HCT116 (cell line): ENCODE measurements around the gene INTS4. TPM values are rescaled to one million over a fixed set of nuclear protein-coding genes. Genes with fewer than 3 reads are reported as not detected.

Experiments
- ATAC-seq: fragments of 200-7000 bp; cut with Tn5 transposase; 2 replicates; pipeline ENCODE4 v1.9.1; 2020; ENCODE audit warnings: mild to moderate bottlenecking, moderate library complexity
- BruUV-seq: library from RNA; stranded (reverse); fragments of 400-500 nt; replicated peaks from 2 replicates; lab custom pipeline; 2021; lab: Mats Ljungman, UMichigan
- CTCF ChIA-PET: fragments of 300-600 bp; sonication (Branson Sonifier 250); formaldehyde crosslinking; loops from one replicate; lab custom pipeline; 2021; ENCODE audit warnings: antibody characterized with exemption; lab: Charles Lee
- POLR2A ChIA-PET: fragments of 300-600, 350-600 bp; sonication (Branson Sonifier 250); formaldehyde crosslinking; loops from one replicate; lab custom pipeline; 2021; ENCODE audit warnings: antibody characterized with exemption; lab: Charles Lee
- RAD21 ChIA-PET, 2 experiments: fragments of 300-600 bp; sonication (Branson Sonifier 250); formaldehyde crosslinking; loops; one replicate each; lab custom pipeline; 2023; ENCODE audit warnings: low total read pairs in 2 of 2; ENCODE audit not compliant: uncharacterized antibody in 2 of 2, unreplicated experiment in 2 of 2, low non-redundant PET in 1 of 2; lab: Charles Lee
- DNase-seq: peaks from one replicate; pipeline ENCODE4 v3.0.0-alpha.2; 2010; ENCODE audit warnings: low read depth, low spot score
- H2AFZ ChIP-seq: fragments of 200-600 bp; shearing (Covaris generic), sonication (generic); 2 replicates; pipeline ENCODE4 v1.6.1; 2017; ENCODE audit warnings: low read depth, mixed run types, mixed read lengths, antibody characterized with exemption, low read length; ENCODE audit not compliant: poor library complexity, severe bottlenecking
- H3K27ac ChIP-seq: 2 replicates; pipeline ENCODE4 v1.5.1; 2012; ENCODE audit warnings: low read depth, low read length
- H3K27me3 ChIP-seq: fragments of 200-600 bp; sonication (generic); 2 replicates; pipeline ENCODE4 v1.6.1; 2016; ENCODE audit warnings: mixed run types, low read length, mixed read lengths; ENCODE audit not compliant: insufficient read depth
- H3K36me3 ChIP-seq, 2 experiments: fragments of 200-500 bp in 1 of 2; fragments of 200-600 bp in 1 of 2; sonication (Bioruptor generic) in 1 of 2; sonication (generic) in 1 of 2; 2 replicates each; pipeline versions ENCODE4 v1.5.1 to v1.6.1; 2014 to 2016; ENCODE audit warnings: low read length in 2 of 2, inconsistent platforms in 1 of 2, mixed read lengths in 1 of 2, mixed run types in 1 of 2; ENCODE audit not compliant: insufficient read depth in 2 of 2, control insufficient read depth in 1 of 2
- H3K4me1 ChIP-seq, 2 experiments: fragments of 200-600 bp in 1 of 2; sonication (generic) in 1 of 2; 2 replicates each; pipeline versions ENCODE4 v1.5.1 to v1.6.1; 2012 to 2017; ENCODE audit warnings: low read length in 2 of 2, inconsistent platforms in 1 of 2, mild to moderate bottlenecking in 1 of 2, mixed read lengths in 1 of 2, mixed run types in 1 of 2, moderate library complexity in 1 of 2; ENCODE audit not compliant: insufficient read depth in 2 of 2, control insufficient read depth in 1 of 2
- H3K4me2 ChIP-seq: fragments of 200-600 bp; sonication (generic); 2 replicates; pipeline ENCODE4 v1.6.1; 2017; ENCODE audit warnings: mixed run types, low read length, mixed read lengths
- H3K4me3 ChIP-seq, 2 experiments: fragments of 200-600 bp in 1 of 2; sonication (generic) in 1 of 2; replicated peaks in 1 of 2; 2 replicates each; pipeline ENCODE4 v1.5.1; 2011 to 2016; ENCODE audit warnings: low read length in 2 of 2, control low read depth in 1 of 2, low read depth in 1 of 2, mild to moderate bottlenecking in 1 of 2, mixed read lengths in 1 of 2, mixed run types in 1 of 2
- H3K79me2 ChIP-seq: fragments of 200-600 bp; sonication (generic); 2 replicates; pipeline ENCODE4 v1.6.1; 2017; ENCODE audit warnings: mild to moderate bottlenecking, mixed run types, low read length, moderate library complexity, mixed read lengths; ENCODE audit not compliant: insufficient read depth
- H3K9ac ChIP-seq: fragments of 200-600 bp; sonication (generic); 2 replicates; pipeline ENCODE4 v1.6.1; 2016; ENCODE audit warnings: low read length, mixed read lengths
- H3K9me2 ChIP-seq: fragments of 200-600 bp; sonication (generic), shearing (Covaris generic); 2 replicates; pipeline ENCODE4 v1.6.1; 2017; ENCODE audit warnings: mixed run types, mild to moderate bottlenecking, moderate library complexity; ENCODE audit not compliant: insufficient read depth
- H3K9me3 ChIP-seq, 2 experiments: fragments of 200-500 bp in 1 of 2; fragments of 200-600 bp in 1 of 2; sonication (Bioruptor generic) in 1 of 2; sonication (generic) in 1 of 2; 2 replicates each; pipeline ENCODE4 v1.6.1; 2014 to 2017; ENCODE audit warnings: low read length in 2 of 2, mixed read lengths in 2 of 2, inconsistent platforms in 1 of 2, low read depth in 1 of 2, mild to moderate bottlenecking in 1 of 2, mixed run types in 1 of 2, moderate library complexity in 1 of 2; ENCODE audit not compliant: control insufficient read depth in 1 of 2, insufficient read depth in 1 of 2
- H4K20me1 ChIP-seq: fragments of 200-600 bp; sonication (generic), shearing (Covaris generic); 2 replicates; pipeline ENCODE4 v1.6.1; 2017; ENCODE audit warnings: mixed run types, mild to moderate bottlenecking, moderate library complexity; ENCODE audit not compliant: insufficient read depth
- CBX3 ChIP-seq: IDR thresholded peaks from 2 replicates; pipeline ENCODE4 v1.6.1; 2012; ENCODE audit warnings: low read depth
- ELF1 ChIP-seq: IDR thresholded peaks from 2 replicates; pipeline ENCODE4 v1.6.1; 2012; ENCODE audit warnings: low read depth, borderline replicate concordance
- YY1 ChIP-seq: IDR thresholded peaks from 2 replicates; pipeline ENCODE4 v1.6.1; 2011; ENCODE audit warnings: low read length, low read depth, moderate library complexity, mild to moderate bottlenecking; ENCODE audit not compliant: insufficient replicate concordance; ENCODE audit errors: extremely low read depth
- intact Hi-C: fragments of 100-400 bp; cut with micrococcal nuclease; formaldehyde crosslinking; loops from 2 replicates; pipeline ENCODE4 v1.10.0; 2022
- total RNA-seq: library from RNA; stranded (reverse); gene quantifications from one replicate; pipeline ENCODE4 v1.2.1, GENCODE V29; 2021; ENCODE audit not compliant: unreplicated experiment
- TF ChIP-seq, protein P1 (sequence below): IDR thresholded peaks from 2 replicates; pipeline ENCODE4 v1.6.1; 2012
- TF ChIP-seq, protein P2 (sequence below): IDR thresholded peaks from 2 replicates; pipeline ENCODE4 v1.6.1; 2012; ENCODE audit warnings: low read depth

Gene INTS4
- total RNA-seq, 1 experiment from 2014 or later, result 41.0 TPM

DNA sequence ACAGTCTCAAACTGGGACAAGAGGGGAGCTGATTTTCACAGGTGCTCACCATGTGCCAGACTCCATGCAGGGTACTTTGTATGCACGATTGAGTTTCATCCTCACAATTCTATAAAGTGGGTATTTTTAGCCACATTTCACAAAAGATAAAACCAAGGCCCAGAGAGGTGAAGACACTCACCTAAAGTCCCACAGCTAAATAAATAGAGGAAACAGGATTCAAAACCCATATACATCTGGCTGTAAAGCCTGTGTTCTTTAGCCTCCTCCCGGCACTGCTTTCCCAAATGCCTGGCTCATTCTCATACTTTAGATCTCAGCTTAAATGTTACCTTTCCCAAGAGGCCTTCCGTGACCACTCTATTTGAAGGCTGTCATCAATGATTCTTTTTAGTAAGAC, 41.8 kb upstream of the INTS4 start:
- TF ChIP-seq, protein P1, sequence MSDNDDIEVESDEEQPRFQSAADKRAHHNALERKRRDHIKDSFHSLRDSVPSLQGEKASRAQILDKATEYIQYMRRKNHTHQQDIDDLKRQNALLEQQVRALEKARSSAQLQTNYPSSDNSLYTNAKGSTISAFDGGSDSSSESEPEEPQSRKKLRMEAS, result 0 out of 2 replicates have a peak, but pooled peaks have one; percentile 19
- no peak for TF ChIP-seq CBX3
- no peak for TF ChIP-seq ELF1
- TF ChIP-seq, protein P2, sequence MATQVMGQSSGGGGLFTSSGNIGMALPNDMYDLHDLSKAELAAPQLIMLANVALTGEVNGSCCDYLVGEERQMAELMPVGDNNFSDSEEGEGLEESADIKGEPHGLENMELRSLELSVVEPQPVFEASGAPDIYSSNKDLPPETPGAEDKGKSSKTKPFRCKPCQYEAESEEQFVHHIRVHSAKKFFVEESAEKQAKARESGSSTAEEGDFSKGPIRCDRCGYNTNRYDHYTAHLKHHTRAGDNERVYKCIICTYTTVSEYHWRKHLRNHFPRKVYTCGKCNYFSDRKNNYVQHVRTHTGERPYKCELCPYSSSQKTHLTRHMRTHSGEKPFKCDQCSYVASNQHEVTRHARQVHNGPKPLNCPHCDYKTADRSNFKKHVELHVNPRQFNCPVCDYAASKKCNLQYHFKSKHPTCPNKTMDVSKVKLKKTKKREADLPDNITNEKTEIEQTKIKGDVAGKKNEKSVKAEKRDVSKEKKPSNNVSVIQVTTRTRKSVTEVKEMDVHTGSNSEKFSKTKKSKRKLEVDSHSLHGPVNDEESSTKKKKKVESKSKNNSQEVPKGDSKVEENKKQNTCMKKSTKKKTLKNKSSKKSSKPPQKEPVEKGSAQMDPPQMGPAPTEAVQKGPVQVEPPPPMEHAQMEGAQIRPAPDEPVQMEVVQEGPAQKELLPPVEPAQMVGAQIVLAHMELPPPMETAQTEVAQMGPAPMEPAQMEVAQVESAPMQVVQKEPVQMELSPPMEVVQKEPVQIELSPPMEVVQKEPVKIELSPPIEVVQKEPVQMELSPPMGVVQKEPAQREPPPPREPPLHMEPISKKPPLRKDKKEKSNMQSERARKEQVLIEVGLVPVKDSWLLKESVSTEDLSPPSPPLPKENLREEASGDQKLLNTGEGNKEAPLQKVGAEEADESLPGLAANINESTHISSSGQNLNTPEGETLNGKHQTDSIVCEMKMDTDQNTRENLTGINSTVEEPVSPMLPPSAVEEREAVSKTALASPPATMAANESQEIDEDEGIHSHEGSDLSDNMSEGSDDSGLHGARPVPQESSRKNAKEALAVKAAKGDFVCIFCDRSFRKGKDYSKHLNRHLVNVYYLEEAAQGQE, result no peak
- no peak for TF ChIP-seq YY1
- POLR2A ChIA-PET, result no interaction called here
- DNase-seq, result no peak
- no TSS peak for BruUV-seq
- Histone ChIP-seq H3K27ac (no peak overlapping the region), H3K79me2 (no peaks in the 10 kb centered on the region), H3K27me3 (no peaks in the 10 kb centered on the region), H3K36me3 (no peaks in the 10 kb centered on the region), H2AFZ (no peak overlapping the region), H3K9ac (no peak overlapping the region), H3K9me3 (no peaks in the 10 kb centered on the region), H3K4me3 (no peak overlapping the region), H3K4me1 (peaks cover 42 to 56% of the 10 kb centered on the region in 2 experiments), H3K4me2 (no peak overlapping the region), H4K20me1 (no peaks in the 10 kb centered on the region), H3K9me2 (no peaks in the 10 kb centered on the region)
- RAD21 ChIA-PET, result interaction anchor here in 1 of 2 experiments (0.6 kb wide), 1 partner anchor 15 kb away, joined by 6 read pairs; no protein-coding TSS in a partner anchor
- intact Hi-C loops, result no loop called here
- ATAC-seq, result no peak
- CTCF ChIA-PET, result interaction anchor here (0.8 to 1.6 kb wide), 2 partner anchors 37 to 42 kb away, joined by 3 to 4 read pairs; partner anchors contain the start of gene INTS4
